Prostate gland (tissue), 2 donors: ENCODE measurements around the gene TPRA1.

Experiments used
- POLR2AphosphoS5 ChIP-seq: sonication (generic); formaldehyde crosslinking; IDR thresholded peaks from one replicate; pipeline ENCODE4 v1.6.1; 2017; ENCODE audit warnings: antibody characterized with exemption
- TF ChIP-seq, protein P1 (sequence below), 4 experiments: fragments of 200-600 bp in 2 of 4; fragments of 450-650 bp in 2 of 4; sonication (generic) in 2 of 4; IDR thresholded peaks; 1 replicate in 3 of 4; 2 replicates in 1 of 4; pipeline ENCODE4 v1.5.1; 2016 to 2019; ENCODE audit warnings: antibody characterized with exemption in 4 of 4, mild to moderate bottlenecking in 2 of 4, moderate library complexity in 2 of 4

DNA sequence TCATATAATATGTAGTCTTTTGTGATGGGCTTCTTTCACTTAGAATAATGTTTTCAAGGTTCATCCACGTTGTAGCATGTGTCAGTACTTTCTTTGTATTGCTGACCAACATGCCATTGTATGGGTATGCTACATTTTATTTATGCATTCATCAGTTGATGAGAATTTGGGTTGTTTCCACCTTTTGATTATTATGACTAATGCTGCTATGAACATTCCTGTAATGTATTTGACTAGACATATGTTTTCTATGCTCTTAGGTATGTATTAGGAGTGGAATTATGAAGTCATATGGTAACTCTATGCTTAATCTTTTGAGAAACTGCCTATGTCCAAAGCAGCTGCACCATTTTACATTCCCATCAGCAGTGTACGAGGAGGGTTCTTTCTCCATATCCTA lies 35.3 kb upstream of the TPRA1 start:
- TF ChIP-seq, protein P1, sequence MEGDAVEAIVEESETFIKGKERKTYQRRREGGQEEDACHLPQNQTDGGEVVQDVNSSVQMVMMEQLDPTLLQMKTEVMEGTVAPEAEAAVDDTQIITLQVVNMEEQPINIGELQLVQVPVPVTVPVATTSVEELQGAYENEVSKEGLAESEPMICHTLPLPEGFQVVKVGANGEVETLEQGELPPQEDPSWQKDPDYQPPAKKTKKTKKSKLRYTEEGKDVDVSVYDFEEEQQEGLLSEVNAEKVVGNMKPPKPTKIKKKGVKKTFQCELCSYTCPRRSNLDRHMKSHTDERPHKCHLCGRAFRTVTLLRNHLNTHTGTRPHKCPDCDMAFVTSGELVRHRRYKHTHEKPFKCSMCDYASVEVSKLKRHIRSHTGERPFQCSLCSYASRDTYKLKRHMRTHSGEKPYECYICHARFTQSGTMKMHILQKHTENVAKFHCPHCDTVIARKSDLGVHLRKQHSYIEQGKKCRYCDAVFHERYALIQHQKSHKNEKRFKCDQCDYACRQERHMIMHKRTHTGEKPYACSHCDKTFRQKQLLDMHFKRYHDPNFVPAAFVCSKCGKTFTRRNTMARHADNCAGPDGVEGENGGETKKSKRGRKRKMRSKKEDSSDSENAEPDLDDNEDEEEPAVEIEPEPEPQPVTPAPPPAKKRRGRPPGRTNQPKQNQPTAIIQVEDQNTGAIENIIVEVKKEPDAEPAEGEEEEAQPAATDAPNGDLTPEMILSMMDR (IDR thresholded peaks at IDR 0.05): no peak
- no peak for TF ChIP-seq POLR2AphosphoS5
